Uterus (tissue), 4 donors: ENCODE measurements around the gene GBX1. TPM values are rescaled to one million over a fixed set of nuclear protein-coding genes. Genes with fewer than 3 reads are reported as not detected.

Source experiments
- DNase-seq, 2 donors: peaks; one replicate each; pipeline ENCODE4 v3.0.0-alpha.2; 2019 to 2020
- H3K27ac ChIP-seq, 2 donors: fragments of 200-600 bp; sonication (generic); 1 replicate in 1 of 2; 2 replicates in 1 of 2; pipeline ENCODE4 v1.5.1; 2016 to 2018
- H3K27me3 ChIP-seq, 2 donors: fragments of 200-600 bp; sonication (generic); one replicate each; pipeline ENCODE4 v1.5.1; 2018 to 2019; ENCODE audit warnings: control low read depth in 1 of 2
- H3K36me3 ChIP-seq, 2 donors: fragments of 200-600 bp; sonication (generic); one replicate each; pipeline ENCODE4 v1.5.1; 2019; ENCODE audit warnings: control low read depth in 1 of 2
- H3K4me1 ChIP-seq, 2 donors: fragments of 200-600 bp; sonication (generic); one replicate each; pipeline ENCODE4 v1.5.1; 2018 to 2019; ENCODE audit warnings: control low read depth in 1 of 2
- H3K4me3 ChIP-seq, 2 donors: fragments of 200-600 bp; sonication (generic); 1 replicate in 1 of 2; 2 replicates in 1 of 2; pipeline ENCODE4 v1.5.1; 2018 to 2019; ENCODE audit warnings: mild to moderate bottlenecking in 1 of 2
- H3K9me3 ChIP-seq, 2 donors: fragments of 200-600 bp; sonication (generic); one replicate each; pipeline ENCODE4 v1.5.1; 2019; ENCODE audit warnings: control low read depth in 1 of 2
- CTCF ChIP-seq, 4 experiments: fragments of 200-600 bp in 2 of 4; fragments of 450-650 bp in 2 of 4; sonication (generic) in 2 of 4; IDR thresholded peaks; one replicate each; pipeline ENCODE4 v1.5.1; 2016 to 2019; ENCODE audit warnings: antibody characterized with exemption in 4 of 4, mild to moderate bottlenecking in 2 of 4, moderate library complexity in 1 of 4
- POLR2A ChIP-seq, 2 donors: fragments of 450-650 bp; IDR thresholded peaks; one replicate each; pipeline ENCODE4 v1.6.1; 2016; ENCODE audit warnings: antibody characterized with exemption in 2 of 2, mild to moderate bottlenecking in 1 of 2, moderate library complexity in 1 of 2
- intact Hi-C: fragments of 100-400 bp; cut with DNase I; formaldehyde crosslinking; loops from one replicate; pipeline ENCODE4 v1.15.1; 2023; ENCODE audit warnings: low total_unique reads
- total RNA-seq, 4 donors: library from RNA; depleted of rRNA in 3 of 4; stranded (reverse); fragments of >200 nt in 3 of 4; gene quantifications; one replicate each; pipeline versions ENCODE4 v1.1.0 to v1.2.4, GENCODE V29; 2014 to 2023
- donor health status: DM: yes; HTN: yes; CAD: no.

Gene GBX1
- total RNA-seq, 4 donors from 2014 or later = 0.41 TPM; not detected in 3

DNA sequence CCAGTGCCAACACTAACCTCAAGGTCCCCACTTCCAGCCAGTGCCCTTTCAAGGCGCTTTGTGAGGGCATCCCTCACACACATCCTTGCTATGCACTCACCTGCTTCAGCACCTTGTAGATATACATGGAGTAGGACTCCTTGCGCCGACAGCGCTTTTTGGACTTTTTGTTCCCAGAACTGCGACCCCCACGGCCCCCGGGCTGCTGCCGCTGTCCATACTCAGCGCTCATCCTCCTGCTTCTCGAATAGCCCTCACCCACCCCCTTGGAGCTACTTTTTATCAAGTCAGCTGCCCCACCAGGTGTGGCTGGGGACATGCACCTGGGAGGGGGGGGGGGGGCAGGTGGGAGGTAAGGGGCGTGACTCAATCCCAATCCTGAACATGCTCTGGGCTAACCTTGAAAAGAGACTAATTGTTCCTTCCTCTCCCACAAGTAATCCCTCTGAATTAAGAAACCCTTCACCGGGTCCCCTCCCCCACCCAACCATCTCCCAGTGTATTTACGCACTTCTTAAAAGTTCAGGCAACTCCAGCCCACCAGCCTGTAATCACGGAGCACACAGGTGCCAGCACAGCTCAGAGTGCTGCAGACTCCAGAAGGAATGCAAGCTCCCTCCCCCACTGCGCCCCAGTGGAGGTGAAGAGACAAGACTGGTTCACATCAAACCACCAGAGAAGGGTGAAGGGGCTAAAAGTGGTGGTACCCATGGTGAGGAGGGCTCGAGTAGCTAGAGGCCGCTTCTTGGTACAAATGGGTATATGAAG lies 42.8 kb upstream of the GBX1 start, which contains the start of gene H2BK1:
H2BK1 (minus strand) TSS at position 402 of the 768 bp plus-strand sequence; CDS start at position 232, 170 bp downstream.
- Histone ChIP-seq H3K27ac (no peak within 1 kb of the TSS), H3K9me3 (no peaks in the 10 kb centered on the region), H3K27me3 (no peaks in the 10 kb centered on the region), H3K4me1 (no peaks in the 10 kb centered on the region), H3K4me3 (no peak within 1 kb of the TSS), H3K36me3 (no peaks in the 10 kb centered on the region)
- intact Hi-C loops = no loop called here
- no peak for DNase-seq
- TF ChIP-seq CTCF (IDR thresholded peaks at IDR 0.05) (no peak), POLR2A (IDR thresholded peaks at IDR 0.05) (no peak)

- H3K27ac ChIP-seq = no peak overlapping the region
- H3K4me3 ChIP-seq = no peak overlapping the region
- H3K36me3 ChIP-seq = no peaks in the 10 kb centered on the region
- no peaks in the 10 kb centered on the region for H3K27me3 ChIP-seq
- TF ChIP-seq CTCF (IDR thresholded peaks at IDR 0.05) (no peak), POLR2A (IDR thresholded peaks at IDR 0.05) (no peak)
- H3K4me1 ChIP-seq = no peaks in the 10 kb centered on the region
- no peak for DNase-seq
- intact Hi-C loops = no loop called here
- no peaks in the 10 kb centered on the region for H3K9me3 ChIP-seq
Measured at GRCh38 chr7:151209588-151209987, 42.1 kb upstream of the GBX1 start.

DNA sequence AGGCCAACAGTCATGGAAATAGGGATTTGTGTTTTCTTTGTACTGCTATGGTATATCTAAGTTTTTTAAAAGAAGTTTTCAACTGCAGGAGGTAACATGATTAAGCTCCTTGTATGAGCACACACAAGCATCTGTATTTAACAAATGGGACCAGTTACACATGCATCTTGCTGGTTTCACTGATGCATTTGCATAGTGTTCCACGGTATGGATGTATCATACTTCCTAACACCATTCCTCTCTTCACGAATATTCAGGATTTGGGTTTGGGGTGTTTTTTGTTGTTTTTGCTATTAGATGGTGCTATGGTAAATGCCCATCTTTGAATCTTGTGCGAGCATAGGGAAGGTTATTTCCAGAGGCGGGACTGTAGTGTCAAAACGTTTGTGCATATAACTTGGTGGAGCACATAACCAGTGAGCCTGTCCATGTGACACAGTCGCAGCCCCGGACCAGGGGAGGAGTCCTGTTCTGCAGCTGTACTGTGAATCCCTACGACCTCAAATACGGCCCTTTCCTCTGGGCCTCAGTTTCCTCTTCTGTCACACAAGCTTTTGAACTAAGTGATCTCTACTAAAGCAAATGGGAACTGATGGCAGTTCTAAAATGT lies 40.9 kb upstream of the GBX1 start:
- no peaks in the 10 kb centered on the region for H3K36me3 ChIP-seq
- no peaks in the 10 kb centered on the region for H3K9me3 ChIP-seq
- no peaks in the 10 kb centered on the region for H3K27me3 ChIP-seq
- TF ChIP-seq CTCF (IDR thresholded peaks at IDR 0.05) = no peak
- no peak for TF ChIP-seq POLR2A (IDR thresholded peaks at IDR 0.05)
- no peak for DNase-seq
- H3K4me1 ChIP-seq = no peaks in the 10 kb centered on the region
- H3K27ac ChIP-seq = no peak overlapping the region
- intact Hi-C loops = no loop called here
- H3K4me3 ChIP-seq = no peak overlapping the region

DNA sequence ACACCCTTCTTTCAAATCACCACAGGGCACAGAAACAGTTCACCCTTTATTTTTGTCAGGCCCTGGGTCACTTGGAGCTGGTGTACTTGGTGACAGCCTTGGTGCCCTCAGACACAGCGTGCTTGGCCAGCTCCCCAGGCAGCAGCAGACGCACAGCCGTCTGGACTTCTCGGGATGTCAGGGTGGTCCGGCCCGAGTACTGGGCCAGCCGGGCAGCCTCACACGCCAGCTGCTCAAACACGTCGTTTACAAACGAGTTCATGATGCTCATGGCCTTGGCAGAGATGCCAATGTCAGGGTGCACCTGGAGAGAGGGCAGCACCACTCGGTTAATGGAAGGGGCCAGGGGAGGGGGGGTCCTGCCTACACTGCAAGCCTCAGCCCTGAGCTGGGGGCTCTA lies 40.3 kb upstream of the GBX1 start:
- H3K27ac ChIP-seq = no peak overlapping the region
- no peaks in the 10 kb centered on the region for H3K9me3 ChIP-seq
- no peak for DNase-seq
- TF ChIP-seq CTCF (IDR thresholded peaks at IDR 0.05) (no peak), POLR2A (IDR thresholded peaks at IDR 0.05) (no peak)
- H3K4me1 ChIP-seq = no peaks in the 10 kb centered on the region
- H3K36me3 ChIP-seq = no peaks in the 10 kb centered on the region
- H3K4me3 ChIP-seq = no peak overlapping the region
- no peaks in the 10 kb centered on the region for H3K27me3 ChIP-seq
- intact Hi-C loops = no loop called here

GRCh38 chr7:151207315-151207714 lies 39.8 kb upstream of the GBX1 start:
- no peak overlapping the region for H3K27ac ChIP-seq
- intact Hi-C loops = no loop called here
- H3K36me3 ChIP-seq = no peaks in the 10 kb centered on the region
- no peaks in the 10 kb centered on the region for H3K9me3 ChIP-seq
- TF ChIP-seq CTCF (IDR thresholded peaks at IDR 0.05) (no peak), POLR2A (IDR thresholded peaks at IDR 0.05) (no peak)
- no peaks in the 10 kb centered on the region for H3K27me3 ChIP-seq
- DNase-seq = no peak
- no peaks in the 10 kb centered on the region for H3K4me1 ChIP-seq
- H3K4me3 ChIP-seq = no peak overlapping the region
